Keratinocyte (primary cell): ENCODE data around the gene DCDC2. TPM values are rescaled to one million over a fixed set of nuclear protein-coding genes. Genes with fewer than 3 reads are reported as not detected.

ENCODE experiments used
- DNase-seq: peaks from one replicate; pipeline ENCODE4 v3.0.0-alpha.2; 2011; ENCODE audit warnings: low read depth, missing footprints, low spot score
- FAIRE-seq: peaks from 2 replicates; lab custom pipeline; 2011; peaks lifted over from hg19 to GRCh38; lab: Jason Lieb, UNC
- H2AFZ ChIP-seq: 2 replicates; pipeline ENCODE4 v1.6.0; 2012; ENCODE audit warnings: low read length, control low read depth, inconsistent platforms; ENCODE audit not compliant: control insufficient read depth
- H3K27ac ChIP-seq: 2 replicates; pipeline ENCODE4 v1.5.1; 2011; ENCODE audit warnings: low read length; ENCODE audit not compliant: control insufficient read depth, insufficient read depth
- H3K27me3 ChIP-seq: 3 replicates; pipeline ENCODE4 v1.6.0; 2011; ENCODE audit warnings: low read length; ENCODE audit not compliant: control insufficient read depth, insufficient read depth; ENCODE audit errors: extremely low read depth
- H3K36me3 ChIP-seq, 2 experiments: 2 replicates in 1 of 2; 3 replicates in 1 of 2; pipeline ENCODE4 v1.5.1; 2011; ENCODE audit warnings: low read length in 2 of 2, mild to moderate bottlenecking in 1 of 2; ENCODE audit not compliant: control insufficient read depth in 2 of 2, insufficient read depth in 2 of 2; ENCODE audit errors: extremely low read depth in 1 of 2
- H3K4me1 ChIP-seq: 3 replicates; pipeline ENCODE4 v1.5.1; 2011; ENCODE audit warnings: low read length; ENCODE audit not compliant: control insufficient read depth, insufficient read depth; ENCODE audit errors: extremely low read depth
- H3K4me2 ChIP-seq: 3 replicates; pipeline ENCODE4 v1.6.0; 2011; ENCODE audit warnings: low read depth, low read length; ENCODE audit not compliant: control insufficient read depth, insufficient read depth; ENCODE audit errors: extremely low read depth
- H3K4me3 ChIP-seq, 3 experiments: fragments of 200-600 bp in 1 of 3; sonication (generic) in 1 of 3; 2 replicates in 2 of 3; 3 replicates in 1 of 3; pipeline ENCODE4 v1.5.1; 2011 to 2016; ENCODE audit warnings: low read length in 3 of 3, mild to moderate bottlenecking in 3 of 3, control low read depth in 2 of 3, inconsistent platforms in 1 of 3, low read depth in 1 of 3, mixed read lengths in 1 of 3, mixed run types in 1 of 3, moderate library complexity in 1 of 3; ENCODE audit not compliant: control insufficient read depth in 2 of 3, insufficient read depth in 2 of 3; ENCODE audit errors: extremely low read depth in 1 of 3
- H3K79me2 ChIP-seq: 2 replicates; pipeline ENCODE4 v1.6.0; 2012; ENCODE audit warnings: low read length; ENCODE audit not compliant: control insufficient read depth, insufficient read depth
- H3K9ac ChIP-seq: 3 replicates; pipeline ENCODE4 v1.6.0; 2011; ENCODE audit warnings: low read length; ENCODE audit not compliant: control insufficient read depth, insufficient read depth; ENCODE audit errors: extremely low read depth
- H3K9me1 ChIP-seq: 3 replicates; pipeline ENCODE4 v1.6.0; 2011; ENCODE audit warnings: low read length; ENCODE audit not compliant: control insufficient read depth, insufficient read depth; ENCODE audit errors: extremely low read depth
- H3K9me3 ChIP-seq: 2 replicates; pipeline ENCODE4 v1.5.1; 2012; ENCODE audit warnings: low read depth, low read length; ENCODE audit not compliant: control insufficient read depth
- H4K20me1 ChIP-seq: 3 replicates; pipeline ENCODE4 v1.6.0; 2011; ENCODE audit warnings: low read length; ENCODE audit not compliant: control insufficient read depth, insufficient read depth; ENCODE audit errors: extremely low read depth
- CTCF ChIP-seq, 3 experiments: IDR thresholded peaks in 1 of 3; conservative IDR thresholded peaks in 1 of 3; optimal IDR thresholded peaks in 1 of 3; 2 replicates in 2 of 3; 3 replicates in 1 of 3; pipeline versions ENCODE3 to v1.5.1; 2011; ENCODE audit warnings: low read length in 3 of 3, mild to moderate bottlenecking in 3 of 3, moderate library complexity in 2 of 3, control low read depth in 1 of 3, inconsistent platforms in 1 of 3; ENCODE audit not compliant: insufficient read depth in 2 of 3; ENCODE audit errors: extremely low read depth in 1 of 3
- EZH2 ChIP-seq: IDR thresholded peaks from one replicate; pipeline ENCODE4 v1.6.1; 2012; ENCODE audit warnings: inconsistent platforms, mild to moderate bottlenecking, low read length, moderate library complexity
- dilution Hi-C: fragments of 300-500 bp; cut with MboI; formaldehyde crosslinking; loops from one replicate; pipeline ENCODE4 v1.7.0; 2020; ENCODE audit warnings: low sequenced_read_pairs; ENCODE audit not compliant: extremely low pct_ligation_motif_present
- polyA plus RNA-seq, 5 experiments: library from polyadenylated mRNA; depleted of rRNA in 3 of 5; stranded (reverse) in 3 of 5; stranded (forward) in 1 of 5; unstranded in 1 of 5; fragments of >200 nt; gene quantifications; 1 replicate in 1 of 5; 2 replicates in 3 of 5; 3 replicates in 1 of 5; pipeline versions ENCODE4 v1.2.1 to v1.2.3, GENCODE V29; 2011 to 2012; ENCODE audit warnings: missing spikeins in 2 of 5, low read depth in 1 of 5, low replicate concordance in 1 of 5

Gene DCDC2
- polyA plus RNA-seq, 1 donor (not counting 4 experiments of a cell fraction or from before 2014, with no cell fraction given): 0.10 TPM

- TF ChIP-seq CTCF (optimal IDR thresholded peaks at IDR 0.05 in 1 of 3, IDR thresholded peaks at IDR 0.05 in 1 of 3, conservative IDR thresholded peaks at IDR 0.05 in 1 of 3; ENCODE audit: extremely low read depth in 1 of 3, insufficient read depth in 2 of 3, low read length in 3 of 3) (peak; percentile 85 to 89 (median 88)), EZH2 (no peak)
- Histone ChIP-seq H3K79me2 (no peaks in the 10 kb centered on the region), H3K36me3 (no peaks in the 10 kb centered on the region), H3K27ac (no peak overlapping the region), H2AFZ (peak overlapping the region; percentile 20), H3K27me3 (no peaks in the 10 kb centered on the region), H3K4me1 (peaks cover 4% of the 10 kb centered on the region), H3K9ac (no peak overlapping the region), H3K9me1 (no peaks in the 10 kb centered on the region), H3K9me3 (no peaks in the 10 kb centered on the region), H3K4me2 (peak overlapping the region; percentile 69), H3K4me3 (peak overlapping the region in 1 of 3 experiments; percentile 26), H4K20me1 (no peaks in the 10 kb centered on the region)
- FAIRE-seq (peak; percentile 57), DNase-seq (peak; percentile 35)
- dilution Hi-C loops: loop anchor here (25.0 kb wide), 1 partner anchor 104 kb away; no protein-coding TSS in a partner anchor
Observed at GRCh38 chr6:24283043-24283985, 74.5 kb downstream of the DCDC2 start.

- no peak for TF ChIP-seq EZH2
- peak in 2 of 3 experiments; percentile 30 to 33 for TF ChIP-seq CTCF (optimal IDR thresholded peaks at IDR 0.05 in 1 of 3, IDR thresholded peaks at IDR 0.05 in 1 of 3, conservative IDR thresholded peaks at IDR 0.05 in 1 of 3; ENCODE audit: extremely low read depth in 1 of 3, insufficient read depth in 2 of 3, low read length in 3 of 3)
- Histone ChIP-seq H3K4me3 (no peak overlapping the region), H3K4me2 (no peak overlapping the region), H3K4me1 (no peaks in the 10 kb centered on the region), H3K9me3 (no peaks in the 10 kb centered on the region), H3K27me3 (no peaks in the 10 kb centered on the region), H3K9ac (no peak overlapping the region), H4K20me1 (no peaks in the 10 kb centered on the region), H3K36me3 (no peaks in the 10 kb centered on the region), H2AFZ (no peak overlapping the region), H3K9me1 (no peaks in the 10 kb centered on the region), H3K27ac (no peak overlapping the region), H3K79me2 (no peaks in the 10 kb centered on the region)
- no peak for FAIRE-seq
- dilution Hi-C loops: loop anchor here (25.0 kb wide), 1 partner anchor 113 kb away; no protein-coding TSS in a partner anchor
- DNase-seq: no peak
Observed at GRCh38 chr6:24274441-24275083, 83.3 kb downstream of the DCDC2 start.
